CD14-positive monocyte (primary cell): Measurements from ENCODE around the gene GRK7. TPM values are rescaled to one million over a fixed set of nuclear protein-coding genes. Genes with fewer than 3 reads are reported as not detected.

ENCODE experiments used
- DNase-seq, 3 donors: peaks; one replicate each; pipeline ENCODE4 v3.0.0-alpha.2; 2011 to 2022
- H2AFZ ChIP-seq: 2 replicates; pipeline ENCODE4 v1.6.0; 2012; ENCODE audit warnings: mild to moderate bottlenecking, low read depth, low read length, inconsistent platforms; ENCODE audit not compliant: insufficient read depth, poor library complexity, severe bottlenecking
- H3K27ac ChIP-seq, 2 donors: 1 replicate in 1 of 2; 2 replicates in 1 of 2; pipeline ENCODE4 v1.5.1; 2012 to 2013; ENCODE audit warnings: low read length in 2 of 2, control low read depth in 1 of 2, inconsistent platforms in 1 of 2, low read depth in 1 of 2, mild to moderate bottlenecking in 1 of 2
- H3K27me3 ChIP-seq, 2 donors: one replicate each; pipeline versions ENCODE4 v1.6.0 to v1.6.1; 2011 to 2013; ENCODE audit warnings: low read length in 2 of 2; ENCODE audit not compliant: control insufficient read depth in 2 of 2, insufficient read depth in 2 of 2
- H3K36me3 ChIP-seq, 2 donors: replicated peaks in 1 of 2; 1 replicate in 1 of 2; 2 replicates in 1 of 2; pipeline versions ENCODE4 v1.5.1 to v1.6.1; 2012 to 2013; ENCODE audit warnings: low read length in 2 of 2, control low read depth in 1 of 2, inconsistent platforms in 1 of 2, mild to moderate bottlenecking in 1 of 2; ENCODE audit not compliant: insufficient read depth in 2 of 2, control insufficient read depth in 1 of 2
- H3K4me1 ChIP-seq, 2 donors: 1 replicate in 1 of 2; 2 replicates in 1 of 2; pipeline versions ENCODE4 v1.5.1 to v1.6.1; 2012 to 2013; ENCODE audit warnings: low read length in 2 of 2, control low read depth in 1 of 2, inconsistent platforms in 1 of 2, mild to moderate bottlenecking in 1 of 2, moderate library complexity in 1 of 2; ENCODE audit not compliant: insufficient read depth in 2 of 2, control insufficient read depth in 1 of 2
- H3K4me2 ChIP-seq: replicated peaks from 2 replicates; pipeline ENCODE3; 2012; ENCODE audit warnings: low read length, moderate library complexity, mild to moderate bottlenecking; ENCODE audit not compliant: poor library complexity, severe bottlenecking; ENCODE audit errors: extremely low read depth
- H3K4me3 ChIP-seq, 3 experiments: fragments of 200-600 bp in 1 of 3; sonication (generic) in 1 of 3; replicated peaks in 1 of 3; 1 replicate in 2 of 3; 2 replicates in 1 of 3; pipeline ENCODE4 v1.5.1; 2011 to 2013; ENCODE audit warnings: low read length in 3 of 3, mild to moderate bottlenecking in 3 of 3, control low read depth in 2 of 3, low read depth in 2 of 3, inconsistent platforms in 1 of 3, moderate library complexity in 1 of 3
- H3K79me2 ChIP-seq: 2 replicates; pipeline ENCODE4 v1.6.0; 2012; ENCODE audit warnings: mild to moderate bottlenecking, control low read depth, inconsistent platforms, low read length, moderate library complexity; ENCODE audit not compliant: insufficient read depth
- H3K9ac ChIP-seq: 2 replicates; pipeline ENCODE4 v1.6.0; 2017; ENCODE audit warnings: low read length, mild to moderate bottlenecking; ENCODE audit not compliant: insufficient read depth, poor library complexity, severe bottlenecking
- H3K9me3 ChIP-seq, 2 donors: replicated peaks in 1 of 2; 1 replicate in 1 of 2; 2 replicates in 1 of 2; pipeline versions ENCODE4 v1.5.1 to v1.6.1; 2012 to 2013; ENCODE audit warnings: low read length in 2 of 2, control low read depth in 1 of 2; ENCODE audit not compliant: control insufficient read depth in 1 of 2, insufficient read depth in 1 of 2
- H4K20me1 ChIP-seq: 2 replicates; pipeline ENCODE4 v1.6.0; 2012; ENCODE audit warnings: mild to moderate bottlenecking, low read length, control low read depth, moderate library complexity; ENCODE audit not compliant: insufficient read depth
- H3K27ac Mint-ChIP-seq, 7 donors: one replicate each; pipeline ENCODE4 v1.8.0; 2020; ENCODE audit warnings: mild to moderate bottlenecking in 7 of 7, mixed read lengths in 7 of 7, moderate library complexity in 6 of 7, inconsistent platforms in 2 of 7
- H3K27me3 Mint-ChIP-seq, 3 donors: one replicate each; pipeline ENCODE4 v1.8.0; 2021 to 2022; ENCODE audit warnings: low read depth in 3 of 3, mild to moderate bottlenecking in 3 of 3, mixed read lengths in 3 of 3, moderate library complexity in 3 of 3, inconsistent platforms in 1 of 3
- H3K36me3 Mint-ChIP-seq, 2 donors: one replicate each; pipeline ENCODE4 v1.8.0; 2020; ENCODE audit warnings: mixed read lengths in 2 of 2, inconsistent platforms in 1 of 2, mild to moderate bottlenecking in 1 of 2
- H3K4me1 Mint-ChIP-seq: one replicate; pipeline ENCODE4 v1.8.0; 2020; ENCODE audit warnings: mild to moderate bottlenecking, mixed read lengths
- H3K4me3 Mint-ChIP-seq, 2 donors: one replicate each; pipeline ENCODE4 v1.8.0; 2020; ENCODE audit warnings: mild to moderate bottlenecking in 2 of 2, mixed read lengths in 2 of 2, moderate library complexity in 1 of 2
- H3K9me3 Mint-ChIP-seq, 7 donors: one replicate each; pipeline ENCODE4 v1.8.0; 2020 to 2022; ENCODE audit warnings: mixed read lengths in 7 of 7, mild to moderate bottlenecking in 6 of 7, moderate library complexity in 6 of 7, inconsistent platforms in 2 of 7
- CTCF ChIP-seq: fragments of 200-600 bp; IDR thresholded peaks from one replicate; pipeline ENCODE4 v1.8.0; 2022; ENCODE audit warnings: antibody characterized with exemption, mild to moderate bottlenecking
- WGBS: methylation state at CpG from one replicate; pipeline ENCODE4 v1.1.5; 2013; ENCODE audit warnings: missing lambda C conversion rate; ENCODE audit not compliant: insufficient coverage; 5-methylcytosine and 5-hydroxymethylcytosine counted together
- intact Hi-C, 2 donors: fragments of 100-400 bp; cut with micrococcal nuclease; formaldehyde crosslinking; loops; one replicate each; pipeline versions ENCODE4 v1.15.0 to v1.15.1; 2023
- polyA plus RNA-seq, 3 donors: library from polyadenylated mRNA; depleted of rRNA in 1 of 3; unstranded in 2 of 3; stranded (reverse) in 1 of 3; fragments of 300-500 nt in 2 of 3; fragments of >200 nt in 1 of 3; fragmentation: Illumina TruSeq in 2 of 3; gene quantifications; 1 replicate in 2 of 3; 2 replicates in 1 of 3; pipeline ENCODE4 v1.2.3, GENCODE V29; 2012 to 2021

The GRK7 gene
- polyA plus RNA-seq, 3 donors, result 0.04 to 0.07 TPM; not detected in 1

DNA sequence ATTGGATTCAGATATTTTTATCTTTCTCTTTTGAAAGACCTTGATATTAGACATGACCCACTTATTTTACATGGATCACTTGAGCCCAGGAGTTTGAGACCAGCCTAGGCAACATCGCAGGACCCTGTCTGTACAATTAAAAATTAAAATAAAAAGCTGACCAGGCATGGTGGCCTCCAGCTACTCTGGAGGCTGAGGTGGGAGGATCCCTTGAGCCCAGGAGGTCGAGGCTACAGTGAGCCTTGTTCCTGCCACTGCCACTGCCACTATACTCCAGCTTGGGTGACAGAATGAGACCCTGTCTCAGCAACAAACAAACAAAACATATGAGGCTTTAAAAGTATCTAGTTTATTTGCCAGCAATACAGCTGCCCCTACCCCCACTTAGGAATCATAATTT, 23.5 kb upstream of the GRK7 start:
- Histone ChIP-seq H3K9me3 (no peaks in the 10 kb centered on the region), H3K27ac (peak overlapping the region in 1 of 2 donors; percentile 99), H3K9ac (no peak overlapping the region), H3K4me3 (peak overlapping the region in 1 of 3 experiments; percentile 87), H3K4me2 (peak overlapping the region; percentile 80), H3K79me2 (peaks cover 66% of the 10 kb centered on the region), H3K27me3 (no peaks in the 10 kb centered on the region), H2AFZ (no peak overlapping the region), H3K36me3 (peaks cover 14 to 17% of the 10 kb centered on the region in 2 donors), H4K20me1 (peaks cover 38% of the 10 kb centered on the region), H3K4me1 (peaks cover 25 to 37% of the 10 kb centered on the region in 2 donors)
- 100% methylated on average over 1 of the region's 2 CpGs for WGBS
- intact Hi-C loops, result loop anchor here (2.0 to 10.0 kb wide), 7 partner anchors 55 to 255 kb away; partner anchors contain the start of genes ATP1B3 (in 1 of the 2) and RASA2 (in 1 of the 2)
- Mint-ChIP-seq H3K9me3 (no peaks in the 10 kb centered on the region), H3K27me3 (no peaks in the 10 kb centered on the region), H3K36me3 (peaks cover 17 to 19% of the 10 kb centered on the region in 2 donors), H3K4me1 (peaks cover 47% of the 10 kb centered on the region), H3K4me3 (peak overlapping the region; percentile 94 to 99), H3K27ac (peak overlapping the region in 5 of 7 donors; percentile 98 to 100 (median 98))
- no peak for DNase-seq
- no peak for TF ChIP-seq CTCF

DNA sequence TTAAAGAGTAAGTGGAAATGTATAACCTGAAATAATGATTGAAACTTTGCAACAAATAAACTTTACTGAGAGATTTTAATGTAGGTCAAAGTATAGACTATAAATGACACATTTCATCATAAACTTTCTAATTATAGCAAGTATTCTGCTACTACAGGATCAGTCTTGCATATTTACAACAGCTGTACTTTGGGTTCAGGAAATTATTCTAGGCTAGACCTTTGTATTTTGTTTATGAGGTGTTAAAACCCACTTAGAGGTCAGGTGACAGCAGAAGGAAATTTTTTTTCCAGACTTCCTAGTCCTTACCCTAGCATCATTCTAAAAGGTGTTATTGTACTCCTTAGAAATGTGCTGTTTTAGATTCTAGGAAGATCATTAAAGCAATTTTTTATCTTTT, 22.9 kb upstream of the GRK7 start:
- H3K4me1 ChIP-seq, result peaks cover 25 to 37% of the 10 kb centered on the region in 2 donors
- peak overlapping the region in 1 of 2 donors; percentile 99 for H3K27ac ChIP-seq
- H3K79me2 ChIP-seq, result peaks cover 73% of the 10 kb centered on the region
- Mint-ChIP-seq H3K9me3 (no peaks in the 10 kb centered on the region), H3K36me3 (peaks cover 21 to 24% of the 10 kb centered on the region in 2 donors), H3K4me3 (no peak overlapping the region), H3K27me3 (no peaks in the 10 kb centered on the region), H3K27ac (peak overlapping the region in 2 of 7 donors; percentile 32 to 98), H3K4me1 (peaks cover 44% of the 10 kb centered on the region)
- no peaks in the 10 kb centered on the region for H3K27me3 ChIP-seq
- H3K4me3 ChIP-seq, result peak overlapping the region in 1 of 3 experiments; percentile 87
- DNase-seq, result no peak
- H3K9ac ChIP-seq, result no peak overlapping the region
- intact Hi-C loops, result loop anchor here (5.0 to 10.0 kb wide), 2 partner anchors 54 to 137 kb away; partner anchors contain the start of gene ATP1B3 (in 1 of the 2)
- peaks cover 20 to 23% of the 10 kb centered on the region in 2 donors for H3K36me3 ChIP-seq
- TF ChIP-seq CTCF, result no peak
- peak overlapping the region; percentile 80 for H3K4me2 ChIP-seq
- no peaks in the 10 kb centered on the region for H3K9me3 ChIP-seq
- H2AFZ ChIP-seq, result no peak overlapping the region
- peaks cover 44% of the 10 kb centered on the region for H4K20me1 ChIP-seq
